Neural cell (in vitro differentiated cells): Measurements from ENCODE around the gene DDX56. TPM values are rescaled to one million over a fixed set of nuclear protein-coding genes. Genes with fewer than 3 reads are reported as not detected.

Experiments
- H2AFZ ChIP-seq: fragments of 200-600, 300-800 bp; sonication (generic), shearing (Covaris generic); 2 replicates; pipeline ENCODE4 v1.6.0; 2014; ENCODE audit warnings: low read depth, mild to moderate bottlenecking, antibody characterized with exemption, low read length, moderate library complexity
- H3F3A ChIP-seq: fragments of 200-600 bp; shearing (Covaris generic); 2 replicates; pipeline ENCODE4 v1.6.1; 2016; ENCODE audit warnings: mild to moderate bottlenecking, moderate library complexity, mixed read lengths, antibody characterized with exemption, low read length; ENCODE audit not compliant: insufficient read depth, poor library complexity, severe bottlenecking
- H3K27ac ChIP-seq: fragments of 200-600, 300-800 bp; sonication (generic), shearing (Covaris generic); 2 replicates; pipeline ENCODE4 v1.5.1; 2014; ENCODE audit warnings: mild to moderate bottlenecking, low read length, moderate library complexity
- H3K27me3 ChIP-seq: fragments of 300-800, 200-600 bp; sonication (generic), shearing (Covaris generic); 2 replicates; pipeline ENCODE4 v1.6.0; 2014; ENCODE audit warnings: mild to moderate bottlenecking, low read depth, low read length, moderate library complexity; ENCODE audit not compliant: insufficient read depth
- H3K36me3 ChIP-seq: fragments of 300-800, 200-600 bp; sonication (generic), shearing (Covaris generic); 2 replicates; pipeline ENCODE4 v1.5.1; 2014; ENCODE audit warnings: mild to moderate bottlenecking, antibody characterized with exemption, low read length, moderate library complexity; ENCODE audit not compliant: insufficient read depth
- H3K4me2 ChIP-seq: fragments of 300-800, 200-600 bp; sonication (generic), shearing (Covaris generic); 2 replicates; pipeline ENCODE4 v1.6.0; 2014; ENCODE audit warnings: mild to moderate bottlenecking, low read length
- H3K4me3 ChIP-seq: fragments of 300-800, 200-600 bp; sonication (generic), shearing (Covaris generic); 2 replicates; pipeline ENCODE4 v1.5.1; 2014; ENCODE audit warnings: mild to moderate bottlenecking, low read length, moderate library complexity
- H3K79me2 ChIP-seq: fragments of 200-600 bp; shearing (Covaris generic); replicated peaks from 2 replicates; pipeline ENCODE4 v1.6.0; 2014; ENCODE audit warnings: mild to moderate bottlenecking, low read length, moderate library complexity; ENCODE audit not compliant: insufficient read depth
- H3K9ac ChIP-seq: fragments of 300-800, 200-600 bp; sonication (generic), shearing (Covaris generic); 2 replicates; pipeline ENCODE4 v1.6.1; 2016; ENCODE audit warnings: mild to moderate bottlenecking, low read length, mixed read lengths
- H3K9me2 ChIP-seq: fragments of 200-600 bp; shearing (Covaris generic); 2 replicates; pipeline ENCODE4 v1.6.1; 2016; ENCODE audit warnings: mild to moderate bottlenecking, low read length, mixed read lengths; ENCODE audit not compliant: insufficient read depth
- H3K9me3 ChIP-seq: fragments of 200-600, 300-800 bp; sonication (generic), shearing (Covaris generic); 2 replicates; pipeline ENCODE4 v1.6.1; 2016; ENCODE audit warnings: mild to moderate bottlenecking, mixed run types, low read length, moderate library complexity, mixed read lengths
- H4K20me1 ChIP-seq: fragments of 200-600 bp; shearing (Covaris generic); 2 replicates; pipeline ENCODE4 v1.6.1; 2016; ENCODE audit warnings: mild to moderate bottlenecking, mixed run types; ENCODE audit not compliant: insufficient read depth
- EP300 ChIP-seq: fragments of 450-650 bp; conservative IDR thresholded peaks from 2 replicates; pipeline ENCODE4 v1.6.1; 2014; ENCODE audit warnings: antibody characterized with exemption, mild to moderate bottlenecking, moderate library complexity; ENCODE audit not compliant: poor library complexity, severe bottlenecking
- EZH2 ChIP-seq: fragments of 200-600, 300-800 bp; shearing (Covaris generic), sonication (generic); IDR thresholded peaks from 2 replicates; pipeline ENCODE4 v1.6.1; 2014; ENCODE audit warnings: antibody characterized with exemption, low read length, borderline replicate concordance, mild to moderate bottlenecking; ENCODE audit not compliant: insufficient read depth, poor library complexity, severe bottlenecking
- MXI1 ChIP-seq: fragments of 450-650 bp; conservative IDR thresholded peaks from 2 replicates; pipeline ENCODE4 v1.6.1; 2014; ENCODE audit warnings: antibody characterized with exemption, mild to moderate bottlenecking; ENCODE audit not compliant: poor library complexity, severe bottlenecking
- POLR2AphosphoS5 ChIP-seq: IDR thresholded peaks from 2 replicates; pipeline ENCODE4 v1.6.1; 2012
- RAD21 ChIP-seq: fragments of 450-650 bp; conservative IDR thresholded peaks from 2 replicates; pipeline ENCODE4 v1.6.1; 2014; ENCODE audit warnings: antibody characterized with exemption, mild to moderate bottlenecking, moderate library complexity
- SMC3 ChIP-seq: fragments of 450-650 bp; conservative IDR thresholded peaks from 2 replicates; pipeline ENCODE4 v1.6.1; 2014; ENCODE audit warnings: antibody characterized with exemption, mild to moderate bottlenecking, moderate library complexity; ENCODE audit not compliant: poor library complexity
- TAF1 ChIP-seq: IDR thresholded peaks from 2 replicates; pipeline ENCODE4 v1.6.1; 2012; ENCODE audit warnings: low read depth
- polyA plus RNA-seq: library from polyadenylated mRNA; depleted of rRNA; stranded (reverse); fragments of >200 nt; gene quantifications from 2 replicates; pipeline ENCODE4 v1.2.3, GENCODE V29; 2014
- TF ChIP-seq, protein P1 (sequence below): IDR thresholded peaks from 2 replicates; pipeline ENCODE4 v1.6.1; 2012; ENCODE audit warnings: borderline replicate concordance
- TF ChIP-seq, protein P2 (sequence below): fragments of 450-650 bp; IDR thresholded peaks from 2 replicates; pipeline ENCODE4 v1.5.1; 2014; ENCODE audit warnings: antibody characterized with exemption, mild to moderate bottlenecking, moderate library complexity; ENCODE audit not compliant: poor library complexity, severe bottlenecking

Gene DDX56
- polyA plus RNA-seq, 1 donor from 2014 or later, result 80.6 TPM

DNA sequence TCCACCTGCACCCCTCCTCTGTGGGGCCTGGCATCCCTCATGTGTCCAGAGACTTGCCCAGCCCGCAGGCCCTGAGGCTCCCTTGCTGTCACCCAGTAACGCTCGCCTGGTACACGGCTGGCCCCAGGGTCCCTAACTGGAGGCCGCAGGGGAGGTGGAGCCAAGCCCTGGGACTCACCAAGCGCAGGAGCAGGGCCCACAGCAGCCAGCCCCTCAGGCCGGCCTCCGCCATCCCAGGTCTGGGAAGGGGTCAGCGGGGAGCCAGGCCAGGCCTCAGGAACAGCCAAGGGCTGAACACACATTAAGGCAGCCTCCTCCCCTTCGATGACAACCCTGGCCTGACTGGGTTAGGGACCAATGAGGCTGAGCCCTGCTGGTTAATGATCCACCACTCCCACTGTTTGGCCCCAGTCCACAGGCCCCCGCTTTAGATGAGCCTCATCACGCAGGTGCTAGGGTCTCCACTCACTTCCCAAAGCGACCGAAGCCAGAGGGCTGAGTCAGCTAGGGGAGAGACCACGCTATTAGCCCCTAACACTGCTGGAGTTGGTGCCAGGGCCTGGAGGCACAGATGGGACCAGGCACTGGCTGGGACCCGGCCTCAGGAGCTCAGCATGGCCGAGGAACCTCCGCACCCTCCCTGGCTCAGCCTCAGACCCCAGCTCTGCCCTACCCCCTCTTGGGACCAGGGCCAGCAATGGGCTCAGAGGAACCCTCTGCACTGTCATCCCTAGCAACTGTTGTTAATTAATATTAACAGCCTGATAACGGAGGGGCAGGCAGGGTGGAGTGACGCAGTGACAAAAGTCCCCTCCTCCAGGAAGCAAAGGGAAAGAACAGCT, 32.5 kb downstream of the DDX56 start, which contains the start of gene NPC1L1:
NPC1L1 (minus strand) TSS at position 303 of the 842 bp plus-strand sequence; CDS start at position 232, 71 bp downstream.
- no peaks in the 10 kb centered on the region for H3F3A ChIP-seq
- H3K79me2 ChIP-seq, result no peaks in the 10 kb centered on the region
- H3K4me3 ChIP-seq, result no peak within 1 kb of the TSS

DNA sequence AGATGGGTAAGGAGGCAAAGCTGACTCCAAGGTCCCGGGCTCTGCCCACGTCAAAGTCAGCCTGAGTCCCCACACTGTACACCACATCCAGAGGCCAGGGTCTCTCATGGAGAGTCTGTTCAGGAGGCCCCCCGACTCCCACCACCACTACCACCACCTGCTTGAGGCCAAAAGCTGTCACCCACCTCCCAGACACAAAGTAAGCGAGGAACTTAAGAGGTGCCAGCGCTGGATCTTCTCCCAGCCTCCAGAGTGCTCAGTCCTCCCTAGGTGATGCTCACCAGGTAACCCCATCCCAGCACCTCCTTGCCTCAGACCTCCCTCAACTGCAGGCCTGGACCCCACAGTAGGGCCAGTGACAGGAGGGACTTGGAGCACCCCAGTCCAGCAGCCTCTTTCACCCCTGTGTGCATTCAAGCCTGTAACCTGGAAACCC, 33.1 kb downstream of the DDX56 start:
- no peaks in the 10 kb centered on the region for H3K79me2 ChIP-seq
- H3F3A ChIP-seq, result no peaks in the 10 kb centered on the region
- no peak overlapping the region for H3K9ac ChIP-seq
- H3K27me3 ChIP-seq, result no peaks in the 10 kb centered on the region
- H3K9me3 ChIP-seq, result no peaks in the 10 kb centered on the region
- H4K20me1 ChIP-seq, result no peaks in the 10 kb centered on the region
- H3K9me2 ChIP-seq, result no peaks in the 10 kb centered on the region
- no peak overlapping the region for H2AFZ ChIP-seq
- no peak overlapping the region for H3K4me3 ChIP-seq
- H3K36me3 ChIP-seq, result no peaks in the 10 kb centered on the region
- H3K27ac ChIP-seq, result no peak overlapping the region
- no peak overlapping the region for H3K4me2 ChIP-seq
- TF ChIP-seq, protein P1, sequence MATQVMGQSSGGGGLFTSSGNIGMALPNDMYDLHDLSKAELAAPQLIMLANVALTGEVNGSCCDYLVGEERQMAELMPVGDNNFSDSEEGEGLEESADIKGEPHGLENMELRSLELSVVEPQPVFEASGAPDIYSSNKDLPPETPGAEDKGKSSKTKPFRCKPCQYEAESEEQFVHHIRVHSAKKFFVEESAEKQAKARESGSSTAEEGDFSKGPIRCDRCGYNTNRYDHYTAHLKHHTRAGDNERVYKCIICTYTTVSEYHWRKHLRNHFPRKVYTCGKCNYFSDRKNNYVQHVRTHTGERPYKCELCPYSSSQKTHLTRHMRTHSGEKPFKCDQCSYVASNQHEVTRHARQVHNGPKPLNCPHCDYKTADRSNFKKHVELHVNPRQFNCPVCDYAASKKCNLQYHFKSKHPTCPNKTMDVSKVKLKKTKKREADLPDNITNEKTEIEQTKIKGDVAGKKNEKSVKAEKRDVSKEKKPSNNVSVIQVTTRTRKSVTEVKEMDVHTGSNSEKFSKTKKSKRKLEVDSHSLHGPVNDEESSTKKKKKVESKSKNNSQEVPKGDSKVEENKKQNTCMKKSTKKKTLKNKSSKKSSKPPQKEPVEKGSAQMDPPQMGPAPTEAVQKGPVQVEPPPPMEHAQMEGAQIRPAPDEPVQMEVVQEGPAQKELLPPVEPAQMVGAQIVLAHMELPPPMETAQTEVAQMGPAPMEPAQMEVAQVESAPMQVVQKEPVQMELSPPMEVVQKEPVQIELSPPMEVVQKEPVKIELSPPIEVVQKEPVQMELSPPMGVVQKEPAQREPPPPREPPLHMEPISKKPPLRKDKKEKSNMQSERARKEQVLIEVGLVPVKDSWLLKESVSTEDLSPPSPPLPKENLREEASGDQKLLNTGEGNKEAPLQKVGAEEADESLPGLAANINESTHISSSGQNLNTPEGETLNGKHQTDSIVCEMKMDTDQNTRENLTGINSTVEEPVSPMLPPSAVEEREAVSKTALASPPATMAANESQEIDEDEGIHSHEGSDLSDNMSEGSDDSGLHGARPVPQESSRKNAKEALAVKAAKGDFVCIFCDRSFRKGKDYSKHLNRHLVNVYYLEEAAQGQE, result no peak
- TF ChIP-seq MXI1 (no peak), SMC3 (no peak), EP300 (no peak), TAF1 (no peak), EZH2 (no peak), RAD21 (no peak)
- TF ChIP-seq, protein P2, sequence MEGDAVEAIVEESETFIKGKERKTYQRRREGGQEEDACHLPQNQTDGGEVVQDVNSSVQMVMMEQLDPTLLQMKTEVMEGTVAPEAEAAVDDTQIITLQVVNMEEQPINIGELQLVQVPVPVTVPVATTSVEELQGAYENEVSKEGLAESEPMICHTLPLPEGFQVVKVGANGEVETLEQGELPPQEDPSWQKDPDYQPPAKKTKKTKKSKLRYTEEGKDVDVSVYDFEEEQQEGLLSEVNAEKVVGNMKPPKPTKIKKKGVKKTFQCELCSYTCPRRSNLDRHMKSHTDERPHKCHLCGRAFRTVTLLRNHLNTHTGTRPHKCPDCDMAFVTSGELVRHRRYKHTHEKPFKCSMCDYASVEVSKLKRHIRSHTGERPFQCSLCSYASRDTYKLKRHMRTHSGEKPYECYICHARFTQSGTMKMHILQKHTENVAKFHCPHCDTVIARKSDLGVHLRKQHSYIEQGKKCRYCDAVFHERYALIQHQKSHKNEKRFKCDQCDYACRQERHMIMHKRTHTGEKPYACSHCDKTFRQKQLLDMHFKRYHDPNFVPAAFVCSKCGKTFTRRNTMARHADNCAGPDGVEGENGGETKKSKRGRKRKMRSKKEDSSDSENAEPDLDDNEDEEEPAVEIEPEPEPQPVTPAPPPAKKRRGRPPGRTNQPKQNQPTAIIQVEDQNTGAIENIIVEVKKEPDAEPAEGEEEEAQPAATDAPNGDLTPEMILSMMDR, result no peak

More for the DNA sequence above, 32.5 kb downstream of the DDX56 start, which contains the start of gene NPC1L1:
- no peaks in the 10 kb centered on the region for H3K9me2 ChIP-seq
- H3K27me3 ChIP-seq, result no peaks in the 10 kb centered on the region
- H3K9ac ChIP-seq, result no peak within 1 kb of the TSS
- H3K27ac ChIP-seq, result no peak within 1 kb of the TSS
- no peaks in the 10 kb centered on the region for H3K9me3 ChIP-seq
- no peaks in the 10 kb centered on the region for H4K20me1 ChIP-seq
- H3K4me2 ChIP-seq, result no peak within 1 kb of the TSS
- H2AFZ ChIP-seq, result no peak within 1 kb of the TSS
- TF ChIP-seq SMC3, result no peak
- TF ChIP-seq, protein P2, result no peak
- TF ChIP-seq MXI1, result no peak
- no peak for TF ChIP-seq TAF1
- TF ChIP-seq POLR2AphosphoS5, result no peak
- TF ChIP-seq EP300, result no peak
- TF ChIP-seq, protein P1, result no peak
- TF ChIP-seq EZH2, result no peak
- TF ChIP-seq RAD21, result no peak
- no peaks in the 10 kb centered on the region for H3K36me3 ChIP-seq
